PFSK-1 (cell line): Measurements from ENCODE around the gene C10orf120.

Experiments
- POLR2AphosphoS5 ChIP-seq: IDR thresholded peaks from 2 replicates; pipeline ENCODE4 v1.6.1; 2012; ENCODE audit warnings: low read depth, mild to moderate bottlenecking, control low read depth, low read length, moderate library complexity
- REST ChIP-seq, 2 experiments: IDR thresholded peaks; 2 replicates each; pipeline versions ENCODE4 v1.6.1 to v1.8.0; 2011 to 2012; ENCODE audit warnings: low read depth in 2 of 2, low read length in 2 of 2, control low read depth in 1 of 2, inconsistent platforms in 1 of 2, mild to moderate bottlenecking in 1 of 2, moderate library complexity in 1 of 2; ENCODE audit not compliant: insufficient read depth in 1 of 2

GRCh38 chr10:122648599-122649428 lies 50.8 kb downstream of the C10orf120 start:
- TF ChIP-seq POLR2AphosphoS5 (no peak), REST (IDR thresholded peaks at IDR 0.05; ENCODE audit: insufficient read depth in 1 of 2, low read depth in 2 of 2, low read length in 2 of 2) (no peak)
